Prostate gland (tissue), 2 donors: ENCODE results near the gene EIF2AK2. TPM values are rescaled to one million over a fixed set of nuclear protein-coding genes. Genes with fewer than 3 reads are reported as not detected.
A peak's percentile ranks its signal among the peaks of the same experiment; 100 is the strongest.

ENCODE experiments used
- DNase-seq: peaks from one replicate; pipeline ENCODE4 v3.0.0-alpha.2; 2019; ENCODE audit warnings: low spot score
- H3K27ac ChIP-seq, 2 donors: fragments of 200-600 bp; sonication (generic); 2 replicates each; pipeline ENCODE4 v1.5.1; 2017 to 2019
- H3K27me3 ChIP-seq: fragments of 200-600 bp; sonication (generic); replicated peaks from 2 replicates; pipeline ENCODE4 v1.5.1; 2019; ENCODE audit not compliant: insufficient read depth
- H3K36me3 ChIP-seq, 2 donors: fragments of 200-600 bp; sonication (generic); 1 replicate in 1 of 2; 2 replicates in 1 of 2; pipeline versions ENCODE4 v1.5.1 to v1.8.1; 2017 to 2019
- H3K4me1 ChIP-seq: fragments of 200-600 bp; sonication (generic); replicated peaks from 2 replicates; pipeline ENCODE4 v1.5.1; 2019
- H3K4me3 ChIP-seq, 2 donors: fragments of 200-600 bp; sonication (generic); 2 replicates each; pipeline ENCODE4 v1.5.1; 2017 to 2019
- H3K9me3 ChIP-seq: fragments of 200-600 bp; sonication (generic); 2 replicates; pipeline ENCODE4 v1.5.1; 2017
- CTCF ChIP-seq, 4 experiments: fragments of 200-600 bp in 2 of 4; fragments of 450-650 bp in 2 of 4; sonication (generic) in 2 of 4; IDR thresholded peaks; 1 replicate in 3 of 4; 2 replicates in 1 of 4; pipeline ENCODE4 v1.5.1; 2016 to 2019; ENCODE audit warnings: antibody characterized with exemption in 4 of 4, mild to moderate bottlenecking in 2 of 4, moderate library complexity in 2 of 4
- POLR2A ChIP-seq: fragments of 450-650 bp; IDR thresholded peaks from one replicate; pipeline ENCODE4 v1.6.1; 2016; ENCODE audit warnings: antibody characterized with exemption, mild to moderate bottlenecking
- POLR2AphosphoS5 ChIP-seq: sonication (generic); formaldehyde crosslinking; IDR thresholded peaks from one replicate; pipeline ENCODE4 v1.6.1; 2017; ENCODE audit warnings: antibody characterized with exemption
- WGBS: methylation state at CpG from one replicate; pipeline ENCODE4 v1.1.5; 2018; 5-methylcytosine and 5-hydroxymethylcytosine counted together
- intact Hi-C: fragments of 100-400 bp; cut with DNase I; formaldehyde crosslinking; loops from one replicate; pipeline ENCODE4 v1.14.2; 2022
- total RNA-seq, 2 donors: library from RNA; depleted of rRNA; stranded (reverse); fragments of >200 nt; gene quantifications; one replicate each; pipeline ENCODE4 v1.1.0, GENCODE V29; 2016

Gene EIF2AK2
- total RNA-seq, 2 donors from 2014 or later: 20.8 to 32.1 TPM

- intact Hi-C loops: no loop called here
- Histone ChIP-seq H3K9me3 (no peaks in the 10 kb centered on the region), H3K4me3 (no peak overlapping the region), H3K36me3 (no peaks in the 10 kb centered on the region), H3K4me1 (no peaks in the 10 kb centered on the region), H3K27me3 (no peaks in the 10 kb centered on the region), H3K27ac (no peak overlapping the region)
- DNase-seq: no peak
- no peak for TF ChIP-seq POLR2A
- TF ChIP-seq POLR2AphosphoS5: no peak
- TF ChIP-seq CTCF (IDR thresholded peaks at IDR 0.05): no peak
- WGBS: 52% methylated on average over 1 of the region's 1 CpG
Measured at GRCh38 chr2:37085731-37086147, 71.0 kb downstream of the EIF2AK2 start.

GRCh38 chr2:37084797-37085196 is 72.0 kb downstream of the EIF2AK2 start:
- H3K36me3 ChIP-seq: no peaks in the 10 kb centered on the region
- no peaks in the 10 kb centered on the region for H3K4me1 ChIP-seq
- H3K27me3 ChIP-seq: no peaks in the 10 kb centered on the region
- DNase-seq: no peak
- 2% methylated on average over 10 of the region's 10 CpGs for WGBS
- no peaks in the 10 kb centered on the region for H3K9me3 ChIP-seq
- TF ChIP-seq POLR2A (no peak), CTCF (IDR thresholded peaks at IDR 0.05) (no peak), POLR2AphosphoS5 (no peak)
- intact Hi-C loops: no loop called here
- peak overlapping the region; percentile 48 to 81 for H3K27ac ChIP-seq
- peak overlapping the region; percentile 73 to 82 for H3K4me3 ChIP-seq

- Histone ChIP-seq H3K27me3 (no peaks in the 10 kb centered on the region), H3K27ac (peak within 1 kb of the TSS; percentile 80 to 81), H3K36me3 (no peaks in the 10 kb centered on the region), H3K4me3 (peak within 1 kb of the TSS; percentile 73 to 82), H3K4me1 (no peaks in the 10 kb centered on the region), H3K9me3 (no peaks in the 10 kb centered on the region)
- under 1% methylated on average over 72 of the region's 74 CpGs for WGBS
- DNase-seq: peak; percentile 97
- intact Hi-C loops: no loop called here
- TF ChIP-seq POLR2A (peak; percentile 56), POLR2AphosphoS5 (peak; percentile 97), CTCF (IDR thresholded peaks at IDR 0.05) (peak in 1 of 4 experiments; percentile 9)
Measured at GRCh38 chr2:37083873-37084794, 72.6 kb downstream of the EIF2AK2 start, which contains the start of the genes GPATCH11 and HEATR5B. Gene GPATCH11 (plus strand): TSS chr2:37084518. CDS start chr2:37088382, 3,864 bp downstream. Gene HEATR5B (minus strand): TSS chr2:37084372. CDS start chr2:37083414, 958 bp downstream.

DNA sequence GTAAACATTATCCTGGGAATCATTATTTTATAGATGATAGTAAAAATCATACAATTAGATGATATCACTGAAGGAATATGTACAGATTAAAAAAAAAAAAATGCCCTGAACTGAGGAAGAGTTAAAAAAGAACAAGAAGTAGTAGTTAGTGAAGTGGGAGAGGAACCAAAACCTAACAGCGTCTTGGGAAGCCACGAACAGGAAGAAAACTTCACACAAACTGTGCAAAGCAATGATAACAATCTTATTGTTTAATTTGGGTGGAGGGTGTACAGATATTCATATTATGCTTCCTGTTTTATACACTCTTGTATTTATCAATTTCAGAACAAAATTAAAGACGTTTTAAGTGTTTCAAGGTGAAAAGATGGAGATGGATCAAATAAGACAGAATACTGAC is 76.1 kb downstream of the EIF2AK2 start:
- intact Hi-C loops: no loop called here
- H3K27ac ChIP-seq: no peak overlapping the region
- TF ChIP-seq CTCF (IDR thresholded peaks at IDR 0.05) (no peak), POLR2A (no peak), POLR2AphosphoS5 (no peak)
- WGBS: 38% methylated on average over 3 of the region's 3 CpGs
- H3K4me3 ChIP-seq: no peak overlapping the region
- no peak for DNase-seq
- no peaks in the 10 kb centered on the region for H3K4me1 ChIP-seq
- no peaks in the 10 kb centered on the region for H3K27me3 ChIP-seq
- H3K36me3 ChIP-seq: no peaks in the 10 kb centered on the region
- no peaks in the 10 kb centered on the region for H3K9me3 ChIP-seq
